HFF-Myc (cell line): ENCODE data around the gene TMEM54.

Experiments
- DNase-seq: peaks from one replicate; pipeline ENCODE4 v3.0.0-alpha.2; 2011; ENCODE audit warnings: low read depth; ENCODE audit errors: extremely low read depth
- H3K4me3 ChIP-seq: replicated peaks from 2 replicates; pipeline ENCODE4 v1.5.1; 2011; ENCODE audit warnings: low read depth, mild to moderate bottlenecking, control low read depth, low read length
- CTCF ChIP-seq: IDR thresholded peaks from 2 replicates; pipeline ENCODE4 v1.5.1; 2012; ENCODE audit warnings: mild to moderate bottlenecking, low read depth, low read length, control low read depth; ENCODE audit errors: missing control alignments

Gene TMEM54

DNA sequence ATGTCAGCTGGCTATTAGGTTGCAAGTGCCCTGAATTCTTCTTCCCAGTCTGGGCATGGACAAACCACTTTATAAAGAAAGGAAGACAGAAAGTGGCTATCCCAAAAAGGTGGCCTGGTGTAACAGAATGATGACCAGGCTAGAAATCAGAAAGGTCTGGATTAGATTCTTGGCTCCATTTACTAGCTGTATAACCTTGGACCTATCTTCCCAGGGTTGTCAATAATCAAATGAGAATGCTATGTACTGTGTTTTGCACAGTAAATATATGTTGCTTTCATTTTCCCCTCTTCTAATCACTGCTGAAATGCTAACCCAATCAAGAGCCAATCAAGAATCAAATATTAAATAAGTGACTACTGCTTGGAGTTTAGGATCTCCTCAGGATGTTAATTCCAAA lies 43.0 kb upstream of the TMEM54 start:
- H3K4me3 ChIP-seq: no peak overlapping the region
- no peak for DNase-seq
- TF ChIP-seq CTCF: no peak

- DNase-seq: no peak
- no peak overlapping the region for H3K4me3 ChIP-seq
- TF ChIP-seq CTCF: no peak
Measured at GRCh38 chr1:32939655-32940371, 38.6 kb upstream of the TMEM54 start.

- H3K4me3 ChIP-seq: no peak overlapping the region
- no peak for TF ChIP-seq CTCF
- DNase-seq: no peak
Measured at GRCh38 chr1:32937061-32937460, 35.9 kb upstream of the TMEM54 start.

GRCh38 chr1:32934535-32934934 lies 33.3 kb upstream of the TMEM54 start:
- no peak for DNase-seq
- TF ChIP-seq CTCF: no peak
- no peak overlapping the region for H3K4me3 ChIP-seq

- no peak for TF ChIP-seq CTCF
Measured at GRCh38 chr1:32933742-32934322, 32.6 kb upstream of the TMEM54 start.

DNA sequence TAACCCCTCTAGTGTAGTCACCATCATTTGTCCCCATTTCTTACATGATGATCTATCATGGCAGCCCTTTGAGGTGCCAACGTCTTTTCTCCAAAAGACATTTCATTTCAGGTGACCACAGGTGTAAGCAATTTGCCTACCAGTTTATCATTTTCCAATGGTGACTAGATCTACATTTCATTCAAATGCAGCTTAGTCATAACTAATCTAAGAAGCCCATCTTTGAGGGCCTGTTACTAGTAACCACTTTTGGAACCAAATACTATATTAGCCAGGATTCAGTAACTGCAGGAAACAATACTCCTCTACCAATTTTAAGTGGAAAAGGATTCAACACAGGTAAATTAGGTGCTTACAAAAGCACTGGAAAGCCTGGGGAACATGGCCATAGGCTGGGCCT lies 30.6 kb upstream of the TMEM54 start:
- no peak for TF ChIP-seq CTCF
- H3K4me3 ChIP-seq: no peak overlapping the region
- DNase-seq: no peak

More at GRCh38 chr1:32933742-32934322, 32.6 kb upstream of the TMEM54 start:
- DNase-seq: no peak
- no peak overlapping the region for H3K4me3 ChIP-seq
